GM12878 (cell line): Measurements from ENCODE around the gene MCM3.

Experiments used
- CEBPZ ChIP-seq: fragments of 150-350 bp; IDR thresholded peaks from 2 replicates; pipeline ENCODE4 v1.6.1; 2016; ENCODE audit warnings: low read depth, low read length
- CREM ChIP-seq: IDR thresholded peaks from 2 replicates; pipeline ENCODE4 v1.6.1; 2014; ENCODE audit warnings: antibody characterized with exemption, low read depth
- CUX1 ChIP-seq: IDR thresholded peaks from 2 replicates; pipeline ENCODE4 v1.6.1; 2012; ENCODE audit warnings: improper control_type of control experiment, low read depth, low read length; ENCODE audit not compliant: insufficient replicate concordance
- NFIC ChIP-seq: IDR thresholded peaks from 2 replicates; pipeline ENCODE4 v1.6.1; 2012; ENCODE audit warnings: low read depth, mild to moderate bottlenecking, inconsistent platforms, low read length, moderate library complexity
- POLR2AphosphoS5 ChIP-seq: IDR thresholded peaks from 2 replicates; pipeline ENCODE4 v1.6.1; 2011; ENCODE audit warnings: mild to moderate bottlenecking, low read length, inconsistent platforms
- RAD21 ChIP-seq: IDR thresholded peaks from 2 replicates; pipeline ENCODE4 v1.6.1; 2011; ENCODE audit warnings: mild to moderate bottlenecking, low read depth, low read length, moderate library complexity; ENCODE audit not compliant: insufficient read depth
- ZNF274 ChIP-seq: IDR thresholded peaks from one replicate; pipeline ENCODE4 v1.8.0; 2011; ENCODE audit not compliant: insufficient read length, insufficient read depth
- TF ChIP-seq, protein P1 (sequence below), 3 experiments: IDR thresholded peaks in 2 of 3; conservative IDR thresholded peaks in 1 of 3; 2 replicates each; pipeline ENCODE4 v1.5.1; 2011; ENCODE audit warnings: low read depth in 3 of 3, low read length in 3 of 3, mild to moderate bottlenecking in 3 of 3, control low read depth in 2 of 3, moderate library complexity in 2 of 3, inconsistent platforms in 1 of 3, mixed read lengths in 1 of 3; ENCODE audit not compliant: control insufficient read depth in 2 of 3, insufficient read depth in 1 of 3; ENCODE audit errors: extremely low read depth in 1 of 3

DNA sequence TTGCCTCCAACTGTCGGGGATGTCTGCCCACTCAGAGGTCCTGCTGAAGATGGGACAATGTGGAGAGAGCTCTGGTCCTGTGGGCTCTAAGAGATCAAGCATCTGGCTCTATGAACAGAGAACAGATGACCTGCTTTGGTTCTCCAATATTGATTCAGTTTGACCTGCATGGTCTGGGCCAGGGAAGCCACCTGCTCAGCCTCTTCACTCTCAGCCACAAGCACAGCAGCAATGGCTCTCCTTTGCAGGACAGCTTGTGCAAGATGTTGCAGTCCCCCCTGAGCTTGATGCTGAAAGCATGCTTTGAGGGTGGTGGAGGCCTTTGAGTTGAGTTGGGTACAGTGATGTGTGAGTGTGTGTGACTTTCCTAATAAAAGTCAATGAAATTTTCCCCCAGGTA is 18.6 kb upstream of the MCM3 start:
- no peak for TF ChIP-seq CREM
- TF ChIP-seq CUX1 = no peak
- TF ChIP-seq, protein P1, sequence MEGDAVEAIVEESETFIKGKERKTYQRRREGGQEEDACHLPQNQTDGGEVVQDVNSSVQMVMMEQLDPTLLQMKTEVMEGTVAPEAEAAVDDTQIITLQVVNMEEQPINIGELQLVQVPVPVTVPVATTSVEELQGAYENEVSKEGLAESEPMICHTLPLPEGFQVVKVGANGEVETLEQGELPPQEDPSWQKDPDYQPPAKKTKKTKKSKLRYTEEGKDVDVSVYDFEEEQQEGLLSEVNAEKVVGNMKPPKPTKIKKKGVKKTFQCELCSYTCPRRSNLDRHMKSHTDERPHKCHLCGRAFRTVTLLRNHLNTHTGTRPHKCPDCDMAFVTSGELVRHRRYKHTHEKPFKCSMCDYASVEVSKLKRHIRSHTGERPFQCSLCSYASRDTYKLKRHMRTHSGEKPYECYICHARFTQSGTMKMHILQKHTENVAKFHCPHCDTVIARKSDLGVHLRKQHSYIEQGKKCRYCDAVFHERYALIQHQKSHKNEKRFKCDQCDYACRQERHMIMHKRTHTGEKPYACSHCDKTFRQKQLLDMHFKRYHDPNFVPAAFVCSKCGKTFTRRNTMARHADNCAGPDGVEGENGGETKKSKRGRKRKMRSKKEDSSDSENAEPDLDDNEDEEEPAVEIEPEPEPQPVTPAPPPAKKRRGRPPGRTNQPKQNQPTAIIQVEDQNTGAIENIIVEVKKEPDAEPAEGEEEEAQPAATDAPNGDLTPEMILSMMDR (IDR thresholded peaks at IDR 0.05 in 2 of 3, conservative IDR thresholded peaks at IDR 0.05 in 1 of 3; ENCODE audit: control insufficient read depth in 2 of 3, extremely low read depth in 1 of 3, insufficient read depth in 1 of 3, low read depth in 3 of 3, low read length in 3 of 3) = no peak
- no peak for TF ChIP-seq CEBPZ
- TF ChIP-seq NFIC = no peak
- no peak for TF ChIP-seq POLR2AphosphoS5
- no peak for TF ChIP-seq RAD21
- TF ChIP-seq ZNF274 = no peak
